ENCODE measurements around the gene NPY2R.

The NPY2R gene, protein sequence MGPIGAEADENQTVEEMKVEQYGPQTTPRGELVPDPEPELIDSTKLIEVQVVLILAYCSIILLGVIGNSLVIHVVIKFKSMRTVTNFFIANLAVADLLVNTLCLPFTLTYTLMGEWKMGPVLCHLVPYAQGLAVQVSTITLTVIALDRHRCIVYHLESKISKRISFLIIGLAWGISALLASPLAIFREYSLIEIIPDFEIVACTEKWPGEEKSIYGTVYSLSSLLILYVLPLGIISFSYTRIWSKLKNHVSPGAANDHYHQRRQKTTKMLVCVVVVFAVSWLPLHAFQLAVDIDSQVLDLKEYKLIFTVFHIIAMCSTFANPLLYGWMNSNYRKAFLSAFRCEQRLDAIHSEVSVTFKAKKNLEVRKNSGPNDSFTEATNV

DNA sequence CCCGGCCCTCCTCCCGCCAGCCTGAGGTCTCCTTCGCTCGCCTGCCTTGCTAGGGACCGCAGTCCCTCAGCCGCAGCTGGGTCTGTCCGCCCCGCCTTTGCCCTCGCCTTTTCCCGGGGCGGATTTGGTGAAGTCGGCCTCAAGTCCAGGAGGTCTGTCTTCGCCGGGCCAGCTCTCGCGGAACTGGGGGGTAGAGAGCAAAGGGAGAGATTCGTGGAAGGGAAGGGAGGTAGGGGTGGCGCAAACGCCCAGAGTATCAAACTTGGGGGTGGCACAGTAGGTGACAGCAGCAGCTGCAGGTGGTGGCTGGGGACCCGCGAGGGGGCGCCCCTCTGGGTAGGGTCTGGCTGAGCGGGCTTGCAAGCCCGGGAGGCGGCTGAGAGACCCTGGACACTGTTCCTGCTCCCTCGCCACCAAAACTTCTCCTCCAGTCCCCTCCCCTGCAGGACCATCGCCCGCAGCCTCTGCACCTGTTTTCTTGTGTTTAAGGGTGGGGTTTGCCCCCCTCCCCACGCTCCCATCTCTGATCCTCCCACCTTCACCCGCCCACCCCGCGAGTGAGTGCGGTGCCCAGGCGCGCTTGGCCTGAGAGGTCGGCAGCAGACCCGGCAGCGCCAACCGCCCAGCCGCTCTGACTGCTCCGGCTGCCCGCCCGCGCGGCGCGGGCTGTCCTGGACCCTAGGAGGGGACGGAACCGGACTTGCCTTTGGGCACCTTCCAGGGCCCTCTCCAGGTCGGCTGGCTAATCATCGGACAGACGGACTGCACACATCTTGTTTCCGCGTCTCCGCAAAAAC, at the start of gene NPY2R:
Gene NPY2R (plus strand): TSS at position 379 of the 797 bp plus-strand sequence. CDS start 5,304 bp downstream, outside the sequence.
- no peak for DNase-seq

DNA sequence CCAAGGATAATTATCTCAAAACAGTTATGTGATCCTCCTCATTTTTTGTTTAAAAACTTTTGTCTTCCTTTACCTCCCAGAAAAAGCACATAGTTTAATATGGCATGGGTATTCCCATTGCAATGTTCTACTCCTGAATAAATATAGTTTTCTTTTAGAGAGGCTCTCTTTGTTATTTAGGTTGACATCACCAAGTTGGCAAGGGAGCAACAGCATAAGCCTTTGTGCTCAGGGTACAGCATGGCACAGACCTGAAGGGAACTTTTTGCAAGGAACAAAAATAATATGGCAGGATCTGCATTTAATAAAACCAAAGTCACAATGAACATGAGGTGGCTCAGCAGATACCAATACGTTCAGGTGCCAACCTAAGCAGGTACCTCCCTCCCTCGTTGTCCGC, 47.1 kb upstream of the NPY2R start:
- DNase-seq, result no peak

DNA sequence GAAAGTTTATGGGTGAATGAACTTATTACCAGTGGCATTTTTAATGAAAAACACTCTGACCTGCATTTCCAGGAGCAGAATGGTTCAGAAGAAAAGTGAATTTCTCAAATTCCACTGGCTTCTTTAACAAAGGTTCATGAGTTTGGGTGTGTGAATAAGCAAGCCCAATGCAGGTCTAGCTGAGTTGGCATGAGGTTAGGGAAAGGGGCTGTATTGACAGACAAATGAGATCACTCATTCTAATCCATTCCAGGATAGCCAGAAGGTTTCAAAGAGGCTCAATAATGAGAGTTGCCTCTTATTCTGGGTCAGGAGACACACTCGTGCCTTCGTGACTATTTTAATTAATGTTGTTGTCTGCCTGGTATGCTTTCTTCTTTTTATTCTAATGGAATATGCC, 43.7 kb upstream of the NPY2R start:
- no peak for DNase-seq

DNA sequence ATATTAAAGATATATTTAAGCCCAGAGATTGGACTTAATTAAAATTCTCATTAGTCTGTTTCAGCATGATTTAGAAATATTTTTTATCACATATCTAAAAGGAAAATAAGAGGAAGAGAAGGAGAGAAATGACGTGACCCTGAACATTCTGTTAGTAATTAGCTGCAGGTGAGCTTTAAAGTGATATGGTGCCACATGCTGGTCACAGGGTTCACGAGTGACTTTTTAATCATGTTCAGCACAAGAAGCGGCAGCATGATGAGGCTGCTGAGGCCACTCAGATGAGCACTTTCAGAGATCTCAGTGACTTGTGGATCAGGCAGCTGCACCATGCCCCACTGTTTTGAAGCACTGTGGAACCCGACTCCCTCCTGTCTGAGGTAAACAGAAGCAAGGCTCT, 37.9 kb upstream of the NPY2R start:
- no peak for DNase-seq

DNA sequence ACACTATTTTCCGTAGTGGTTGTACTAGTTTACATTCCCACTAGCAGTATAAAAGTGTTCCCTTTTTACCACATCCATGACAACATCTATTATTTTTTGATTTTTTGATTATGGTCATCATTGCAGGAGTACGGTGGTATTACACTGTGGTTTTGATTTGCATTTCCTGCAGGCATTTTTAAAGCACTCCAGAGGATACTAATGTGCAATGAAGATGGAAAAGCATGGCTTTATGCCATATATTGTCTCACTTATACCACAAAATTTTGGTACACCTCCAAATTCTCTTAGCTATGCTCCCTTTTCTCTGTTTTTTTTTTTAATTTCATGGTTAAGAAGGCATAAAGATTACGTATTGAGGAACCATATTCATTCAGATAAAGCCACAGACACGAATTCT, 35.1 kb upstream of the NPY2R start:
- DNase-seq, result no peak

DNA sequence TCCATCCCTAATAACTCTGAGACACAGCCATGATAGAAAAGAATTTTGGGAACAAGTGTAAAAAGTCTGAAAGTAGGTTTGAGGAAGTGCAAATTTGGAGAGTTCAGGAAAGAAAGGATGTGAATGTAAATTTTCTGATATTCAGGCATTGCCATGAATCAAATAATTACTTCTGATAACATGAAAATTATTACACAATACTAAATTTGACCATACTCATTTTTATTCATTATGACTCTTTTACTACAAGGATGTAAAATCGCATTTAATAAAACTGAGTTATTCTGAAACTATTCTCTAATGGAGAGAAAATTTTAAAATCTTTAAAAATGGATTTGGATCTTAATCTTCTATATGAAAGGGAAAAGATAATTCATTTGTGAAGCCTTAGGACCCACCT, 33.8 kb upstream of the NPY2R start:
- no peak for DNase-seq

DNA sequence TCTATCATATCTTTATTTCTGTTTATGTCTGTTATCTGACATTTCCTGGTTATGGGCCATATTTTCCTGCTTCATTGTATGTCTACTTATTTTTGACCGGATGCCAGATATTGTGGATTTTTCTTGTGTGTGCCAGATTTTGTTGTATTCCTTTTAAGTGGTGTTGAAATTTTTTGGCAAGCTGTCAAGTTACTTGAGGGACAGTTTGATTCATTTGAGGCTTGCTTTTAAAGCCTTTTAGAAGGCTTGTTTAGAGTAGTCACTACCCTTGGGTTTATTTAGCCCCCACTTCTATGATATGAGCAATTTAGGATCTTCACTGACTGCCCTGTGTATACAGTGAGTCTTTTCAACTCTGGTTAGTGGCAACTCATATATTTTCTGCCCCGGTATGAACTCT, 29.2 kb upstream of the NPY2R start:
- no peak for DNase-seq

DNA sequence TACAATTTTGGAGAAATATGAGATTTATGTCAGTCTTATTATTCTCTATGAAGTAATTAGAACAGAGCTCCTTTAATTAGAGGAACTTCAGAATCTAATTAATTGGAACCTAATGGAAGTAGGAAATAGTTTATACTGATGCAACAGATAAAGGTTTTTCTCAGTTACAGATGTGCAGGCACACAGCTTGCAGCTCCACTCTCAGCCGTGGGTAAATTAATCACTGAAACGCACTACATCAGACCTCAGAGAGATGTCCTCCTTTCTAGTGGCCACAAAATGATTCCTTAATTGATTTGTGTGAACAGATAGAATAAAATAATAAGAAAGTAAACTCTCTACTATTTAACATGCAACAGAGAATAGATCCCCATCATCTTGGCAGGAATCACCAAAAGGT, 21.5 kb upstream of the NPY2R start:
- DNase-seq, result no peak

DNA sequence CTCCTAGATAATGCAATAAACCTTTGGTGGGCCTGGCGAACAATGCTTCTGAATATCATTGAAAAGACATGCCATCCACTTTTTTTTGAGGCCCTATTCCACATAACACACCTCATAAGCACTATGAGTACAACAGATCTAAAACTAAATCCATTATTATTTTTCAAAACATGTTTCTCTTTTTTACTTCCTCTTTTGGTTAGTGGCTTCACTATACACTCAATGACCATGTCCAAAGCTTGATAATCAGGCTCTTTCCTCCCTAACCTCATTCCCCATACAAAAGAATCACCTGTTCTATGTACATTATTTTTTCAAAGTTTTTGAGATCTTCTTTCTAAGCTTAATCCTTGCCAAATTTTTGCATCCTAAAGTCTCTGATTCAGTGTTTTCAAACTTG, 20.4 kb upstream of the NPY2R start:
- no peak for DNase-seq

DNA sequence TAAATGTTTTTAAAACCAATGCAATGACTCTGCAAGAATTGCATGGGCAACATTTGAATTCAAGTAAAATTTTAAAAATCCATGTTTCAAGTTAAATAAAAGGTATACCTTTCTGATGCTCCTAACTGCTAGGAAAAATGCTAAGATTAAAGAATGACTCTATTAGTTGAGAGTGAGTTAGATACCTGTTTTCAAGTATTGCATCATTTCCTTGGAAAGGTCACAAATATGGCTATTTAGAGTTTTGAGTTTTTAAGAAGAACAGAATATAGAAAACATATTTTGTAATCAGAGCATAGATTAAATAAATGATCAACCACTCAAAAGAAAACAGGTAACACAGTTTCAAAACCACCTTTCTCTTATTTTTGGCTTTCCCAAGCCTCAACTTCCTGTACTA, 18.3 kb upstream of the NPY2R start:
- no peak for DNase-seq

DNA sequence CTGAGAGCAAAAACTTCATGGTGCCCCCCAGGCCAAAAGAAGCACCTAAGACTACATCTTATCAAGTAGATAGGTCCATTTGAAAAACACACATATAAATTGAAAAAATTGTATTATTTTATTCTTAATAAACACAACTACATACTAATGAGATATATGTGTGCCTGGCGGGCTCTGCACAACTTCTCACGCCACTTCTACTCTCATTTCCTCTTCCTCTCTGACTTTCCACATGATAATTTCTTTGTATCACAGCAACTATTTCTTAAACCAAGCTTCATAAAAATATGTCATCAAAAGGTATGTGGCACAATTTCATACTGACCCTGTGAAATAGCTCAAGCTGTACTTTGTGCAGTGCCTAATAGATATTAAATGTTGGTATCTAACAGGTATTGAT, 10.7 kb upstream of the NPY2R start:
- DNase-seq, result no peak

DNA sequence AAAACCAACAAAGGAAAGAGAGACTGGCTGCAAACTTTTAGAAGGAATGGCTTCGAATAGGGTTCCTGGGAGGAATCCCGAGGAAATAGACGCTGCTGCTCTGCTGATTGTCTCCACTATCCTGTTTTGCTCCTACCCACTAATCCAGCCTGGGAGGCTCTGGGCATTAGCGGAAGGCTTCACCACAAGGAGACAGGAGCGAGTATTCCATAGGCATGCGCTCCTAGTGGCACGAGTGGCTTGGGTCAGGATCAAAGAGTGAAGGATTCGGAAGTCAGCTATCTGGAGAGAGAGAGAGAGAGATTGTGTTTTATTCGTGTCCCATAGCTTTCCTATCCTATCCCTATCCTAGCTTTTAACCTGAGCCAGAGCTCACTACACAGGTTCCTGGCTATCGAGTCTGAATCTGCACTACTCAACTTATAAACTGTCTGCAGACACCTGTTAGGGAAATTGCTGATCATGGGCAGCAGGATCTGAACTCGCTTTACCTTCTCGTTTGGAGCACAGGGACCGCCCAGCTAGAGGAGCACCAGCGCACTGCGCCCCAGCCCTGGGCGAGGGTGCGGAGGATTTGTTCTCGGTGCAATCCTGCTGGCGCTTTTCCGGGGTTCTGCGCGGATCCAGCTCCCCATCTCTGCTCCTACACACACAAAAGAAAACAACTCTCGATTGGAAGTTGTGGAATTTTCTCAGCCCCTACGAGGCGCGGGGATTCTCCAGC, 740 bp upstream of the NPY2R start:
- DNase-seq, result no peak

DNA sequence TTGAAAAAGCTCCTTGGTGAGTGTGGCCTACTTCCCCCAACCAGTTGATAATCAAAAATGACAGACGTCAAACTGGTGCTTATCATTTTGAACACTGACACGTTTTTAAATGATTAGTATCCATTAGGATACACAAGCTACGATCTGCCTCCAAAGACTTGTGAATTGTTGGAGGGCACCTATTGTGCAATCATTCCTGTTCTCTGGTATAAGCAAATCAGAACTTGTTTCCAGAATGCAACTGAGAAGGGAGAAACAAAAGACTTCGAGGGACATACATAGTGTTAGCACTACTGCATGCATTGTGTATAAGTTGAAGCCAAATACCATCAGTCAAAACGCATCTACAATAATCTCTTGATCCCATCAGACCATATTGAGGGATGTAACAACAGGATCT, 11.6 kb downstream of the NPY2R start:
- no peak for DNase-seq

DNA sequence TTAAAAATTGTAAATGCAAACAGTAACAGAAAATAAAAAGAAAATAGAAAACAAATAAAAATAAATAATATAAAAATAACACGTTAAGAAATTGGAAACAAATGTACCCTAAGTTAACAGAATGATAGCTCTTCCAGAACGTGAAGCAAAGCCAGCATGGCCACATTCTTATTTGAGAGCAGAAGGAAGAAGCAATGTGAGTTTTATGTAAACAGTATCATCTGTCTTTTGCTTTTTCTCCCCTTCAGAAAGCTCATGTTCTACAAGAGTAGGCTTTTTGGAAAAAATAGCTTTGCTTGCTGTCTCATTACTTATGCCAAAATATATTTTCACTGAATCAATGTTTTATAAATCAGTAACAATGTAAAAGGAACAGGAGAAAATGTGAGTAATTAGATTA, 18.7 kb downstream of the NPY2R start:
- DNase-seq, result no peak

DNA sequence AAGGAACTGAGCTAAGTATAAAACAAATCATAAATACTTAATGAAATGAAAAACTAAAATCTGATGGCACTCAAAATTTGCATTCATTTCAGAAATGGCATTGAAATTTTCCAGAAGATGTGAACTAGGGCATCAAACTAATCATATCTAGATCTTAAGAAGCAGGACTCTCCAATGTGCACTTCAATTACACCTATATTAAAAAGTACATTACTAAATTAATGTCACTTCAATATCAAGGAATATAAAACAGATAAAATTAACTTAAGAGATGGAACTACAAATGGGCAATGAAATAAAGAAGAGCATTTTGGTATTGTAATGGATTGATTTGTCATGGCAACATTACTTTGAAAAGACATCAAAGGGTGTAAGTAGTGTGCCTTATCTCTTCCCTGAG, 20.3 kb downstream of the NPY2R start:
- DNase-seq, result no peak

DNA sequence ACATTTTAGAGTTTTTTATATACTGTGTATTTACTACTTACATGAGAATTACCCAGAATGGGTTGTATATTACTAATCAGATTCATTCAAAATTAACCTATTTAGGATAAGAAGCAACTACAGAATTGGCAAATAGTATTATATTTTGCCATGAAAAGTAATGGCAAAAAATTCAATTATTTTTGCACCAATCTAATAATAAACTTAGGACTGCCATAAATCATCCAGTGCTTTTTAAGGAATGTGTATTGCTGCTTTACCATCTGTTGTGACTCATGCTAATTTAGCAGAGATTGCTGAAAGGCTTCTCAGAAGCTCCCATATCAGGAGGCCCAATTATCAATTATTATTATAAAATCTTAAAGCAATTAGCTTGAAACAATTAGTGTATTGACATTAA, 24.0 kb downstream of the NPY2R start:
- DNase-seq, result no peak

DNA sequence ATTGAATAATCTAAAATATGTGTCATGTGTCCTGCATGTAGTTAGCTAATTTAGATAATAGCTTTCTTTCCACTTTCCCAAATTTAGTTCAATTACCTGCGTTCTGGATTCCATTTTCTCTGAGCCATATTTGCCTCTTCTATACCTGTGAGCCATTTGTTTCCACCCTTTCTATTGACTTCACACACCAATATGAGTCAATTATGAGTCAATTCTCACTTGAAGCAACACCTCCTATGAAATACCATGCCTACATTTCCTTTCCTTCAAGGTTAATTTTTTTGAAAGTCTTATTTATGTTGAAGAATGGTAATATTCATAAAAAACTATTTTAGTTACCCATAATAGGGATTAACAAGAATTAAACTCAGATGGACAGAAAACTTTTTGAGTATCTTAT, 25.8 kb downstream of the NPY2R start:
- no peak for DNase-seq

DNA sequence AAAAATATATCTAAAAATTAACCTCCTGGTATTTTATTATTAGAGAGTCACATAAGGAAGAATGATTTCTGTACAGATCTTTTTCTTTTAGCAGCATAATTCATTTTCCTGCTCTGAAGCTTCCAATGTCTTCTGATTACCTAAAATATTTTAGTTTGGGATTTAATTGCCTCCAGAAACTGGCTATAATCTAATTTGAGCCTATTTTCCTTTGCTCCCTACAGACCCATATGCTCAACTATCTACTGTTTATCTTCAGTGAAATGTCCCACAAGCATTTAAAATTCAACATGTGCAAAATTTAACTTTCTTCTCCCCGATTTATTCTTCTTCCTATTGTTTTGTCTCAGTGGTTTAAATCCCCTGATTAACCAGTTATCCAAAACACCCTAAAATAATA, 29.1 kb downstream of the NPY2R start:
- no peak for DNase-seq

DNA sequence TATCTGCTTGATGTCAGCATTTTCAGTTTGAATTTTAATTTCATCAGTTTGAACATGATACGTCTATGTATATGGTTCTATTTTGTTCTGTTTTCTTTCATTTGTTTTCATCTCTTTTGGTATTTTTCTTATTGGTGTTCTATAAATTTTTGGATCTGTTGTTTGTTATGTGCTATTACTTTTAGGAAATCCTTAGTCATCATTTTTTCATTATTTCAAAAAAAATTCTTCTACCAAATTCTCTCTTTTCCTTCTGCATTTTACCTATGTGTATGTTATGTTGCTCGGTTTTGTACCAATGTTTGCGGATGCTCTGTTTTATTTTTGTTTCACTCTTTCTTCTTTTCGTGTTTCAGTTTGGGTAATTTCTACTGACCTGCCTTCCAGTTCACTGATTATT, 32.8 kb downstream of the NPY2R start:
- no peak for DNase-seq

DNA sequence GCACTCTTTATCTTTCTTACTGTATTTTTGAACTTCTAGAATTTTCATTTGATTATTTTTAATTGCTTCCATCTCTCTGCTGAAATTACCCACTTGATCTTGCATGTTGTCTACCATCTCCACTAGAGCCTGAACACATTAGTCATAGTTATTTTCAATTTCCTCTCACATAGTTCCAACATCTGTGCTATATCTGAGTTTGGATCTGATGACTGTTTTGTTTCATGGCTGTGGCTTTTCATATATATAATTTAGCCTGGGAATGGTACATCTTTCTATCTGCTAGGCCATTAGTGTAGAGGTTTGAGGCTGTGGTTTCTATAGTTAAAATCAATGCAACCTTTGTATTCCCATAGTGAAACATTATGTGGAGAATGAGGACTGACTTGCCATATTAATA, 33.2 kb downstream of the NPY2R start:
- no peak for DNase-seq

DNA sequence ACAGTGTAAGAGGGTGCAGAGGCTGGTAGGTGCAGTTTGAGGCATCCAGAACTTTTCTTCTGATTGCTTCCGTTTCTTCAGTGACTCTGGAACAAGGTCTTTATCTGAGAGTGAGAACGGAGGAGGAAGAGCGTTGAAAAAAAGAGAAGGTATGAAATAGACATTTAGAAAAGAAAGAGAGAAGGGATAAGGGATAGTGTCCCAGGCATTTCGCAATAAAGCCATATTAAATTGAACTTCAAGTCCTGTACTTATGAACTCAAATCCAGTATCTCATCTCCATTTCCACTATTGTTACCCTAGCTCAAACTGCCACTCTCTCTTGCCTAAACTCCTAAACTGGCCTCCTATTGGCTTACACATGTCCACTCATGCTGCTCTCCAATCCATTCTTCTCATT, 36.7 kb downstream of the NPY2R start:
- no peak for DNase-seq

DNA sequence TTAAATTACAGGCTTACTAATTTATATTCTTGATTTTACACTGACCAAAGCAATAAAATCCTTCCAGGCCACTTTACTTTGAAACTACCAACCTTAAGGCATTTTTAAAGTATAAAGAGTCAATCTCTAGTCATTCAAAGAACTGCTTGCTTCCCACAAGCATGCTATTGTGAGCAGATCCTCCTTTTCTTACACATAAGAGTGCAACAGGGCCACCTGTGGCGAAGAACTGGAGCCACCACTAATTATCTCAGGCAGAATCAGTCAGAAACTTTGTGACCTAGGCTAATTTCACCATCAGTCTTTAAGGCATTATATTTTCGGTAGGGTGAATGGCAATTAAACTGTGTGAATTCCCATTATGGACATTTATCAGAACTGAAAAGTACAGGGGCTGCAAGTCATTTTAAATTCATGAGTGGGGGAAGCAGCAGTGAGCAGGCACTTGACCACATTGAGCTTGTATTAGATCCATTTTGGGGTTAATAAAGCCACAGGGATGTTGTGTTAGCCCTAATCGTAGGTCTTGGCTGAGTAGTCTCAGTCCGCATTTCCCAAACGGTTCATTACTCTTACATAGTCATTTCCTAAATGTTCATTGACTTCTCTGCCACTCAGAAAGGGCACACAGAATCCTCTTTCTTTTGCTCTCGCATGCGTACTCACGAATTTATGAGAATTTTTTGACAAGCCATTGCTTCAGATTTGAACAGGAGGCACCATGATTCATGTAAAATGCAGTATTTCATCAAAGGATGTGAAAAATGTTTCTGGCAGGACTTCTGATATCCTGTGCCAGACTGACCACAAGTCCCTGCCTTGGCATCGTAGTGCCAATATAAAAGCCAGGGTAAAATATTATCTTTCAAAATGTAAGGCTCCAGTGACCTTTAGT, 39.8 kb downstream of the NPY2R start:
- DNase-seq, result no peak

Data from CD4-positive, alpha-beta T cell treated with Interleukin-21 for 1 hour (primary cell).